D721Med (cell line): ENCODE measurements around the gene NOTCH4.

ENCODE experiments used
- DNase-seq: peaks from one replicate; pipeline ENCODE4 v3.0.0; 2011; ENCODE audit warnings: low spot score; ENCODE audit not compliant: insufficient read length
- FAIRE-seq: peaks from 2 replicates; lab custom pipeline; 2011; peaks lifted over from hg19 to GRCh38; lab: Jason Lieb, UNC
- CTCF ChIP-seq: IDR thresholded peaks from 2 replicates; pipeline ENCODE4 v1.5.1; 2012; ENCODE audit warnings: mild to moderate bottlenecking, control low read depth; ENCODE audit not compliant: insufficient read depth; ENCODE audit errors: missing control alignments

The NOTCH4 gene

GRCh38 chr6:32239462-32239861 is 15.6 kb upstream of the NOTCH4 start:
- DNase-seq (no peak), FAIRE-seq (no peak)
- TF ChIP-seq CTCF, result no peak

GRCh38 chr6:32234934-32235333 is 11.1 kb upstream of the NOTCH4 start:
- FAIRE-seq (no peak), DNase-seq (no peak)
- no peak for TF ChIP-seq CTCF

DNA sequence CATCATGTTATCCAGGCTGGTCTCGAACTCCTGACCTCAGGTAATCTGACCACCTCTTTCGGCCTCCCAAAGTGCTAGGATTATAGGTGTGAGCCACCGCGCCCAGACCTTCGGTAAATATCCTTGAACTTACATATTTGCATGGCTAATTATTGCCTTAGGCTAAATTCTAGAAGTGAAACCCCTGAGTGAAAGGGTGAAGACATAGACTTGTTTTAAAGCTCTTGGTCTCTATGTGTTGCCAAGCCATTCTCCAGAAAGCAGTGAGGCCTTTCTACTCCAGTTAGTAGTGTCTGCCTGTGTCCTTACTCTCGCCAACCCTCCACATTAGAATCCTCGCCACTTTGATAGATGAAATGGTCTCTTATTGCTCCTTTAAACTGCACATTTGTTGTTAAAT is 2.6 kb upstream of the NOTCH4 start:
- FAIRE-seq, result no peak
- DNase-seq, result no peak
- TF ChIP-seq CTCF, result no peak

DNA sequence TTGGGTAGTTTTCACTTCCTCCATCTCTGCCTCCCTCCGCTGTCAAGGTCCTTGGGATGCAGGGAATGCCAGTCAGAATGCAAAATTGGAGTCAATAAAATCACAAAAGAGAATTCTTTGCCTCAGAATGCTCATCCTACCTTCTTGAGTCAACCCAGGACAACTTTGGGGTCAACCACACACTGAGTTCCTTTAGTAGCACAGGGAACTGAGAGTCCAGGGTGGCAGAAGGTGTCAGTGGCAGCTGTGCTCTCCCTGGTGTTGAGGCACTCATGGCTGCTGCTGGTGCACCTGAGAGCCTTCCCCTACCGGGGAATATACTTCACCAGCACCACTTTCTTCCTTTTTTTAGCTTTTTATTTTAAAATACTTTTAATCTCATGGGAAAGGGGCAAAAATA is 829 bp upstream of the NOTCH4 start:
- DNase-seq (no peak), FAIRE-seq (no peak)
- TF ChIP-seq CTCF, result no peak

GRCh38 chr6:32222333-32223230 is 1.3 kb downstream of the NOTCH4 start:
- FAIRE-seq, result no peak
- no peak for DNase-seq
- no peak for TF ChIP-seq CTCF

- DNase-seq, result no peak
- TF ChIP-seq CTCF, result no peak
- no peak for FAIRE-seq
These were observed 3.8 kb downstream of the NOTCH4 start for GRCh38 chr6:32220021-32220420.

DNA sequence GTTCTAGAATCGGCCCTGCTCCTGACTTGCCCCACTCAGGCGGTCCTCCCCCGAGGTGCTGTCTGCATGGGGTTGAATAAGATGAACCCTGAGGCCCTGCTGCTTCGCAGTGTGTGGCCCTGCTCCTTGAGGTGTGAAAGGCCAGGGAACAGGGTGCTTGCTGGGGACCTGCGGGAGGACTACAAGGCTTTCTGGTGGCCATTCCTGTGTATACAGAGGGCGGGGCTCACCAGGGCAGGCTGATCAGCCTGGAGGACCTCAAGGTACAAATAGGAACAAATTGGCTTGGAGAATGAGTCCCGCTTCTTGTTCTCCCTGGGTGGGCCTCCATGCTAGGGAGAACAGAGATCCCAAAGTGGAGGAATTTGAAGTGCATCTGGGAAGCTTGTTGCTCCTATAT is 5.7 kb downstream of the NOTCH4 start:
- FAIRE-seq (no peak), DNase-seq (no peak)
- no peak for TF ChIP-seq CTCF
